IMR-90 (cell line): ENCODE results near the gene SLC22A12. TPM values are rescaled to one million over a fixed set of nuclear protein-coding genes. Genes with fewer than 3 reads are reported as not detected.
A peak's percentile ranks its signal among the peaks of the same experiment; 100 is the strongest.

Experiments
- ATAC-seq: fragments of 200-7000 bp; cut with Tn5 transposase; 2 replicates; pipeline ENCODE4 v1.9.1; 2020; ENCODE audit warnings: low read depth, mild to moderate bottlenecking, moderate library complexity
- BruUV-seq: library from RNA; stranded (reverse); fragments of 400-500 nt; replicated peaks from 2 replicates; lab custom pipeline; 2021; lab: Mats Ljungman, UMichigan
- CTCF ChIA-PET: fragments of 300-600 bp; formaldehyde crosslinking; extraction: SDS; loops from one replicate; lab custom pipeline; 2021; ENCODE audit warnings: antibody characterized with exemption; lab: Yijun Ruan, JAX
- POLR2A ChIA-PET: fragments of 300-600 bp; sonication (Branson Sonifier 250); formaldehyde crosslinking; loops from one replicate; lab custom pipeline; 2022; ENCODE audit warnings: antibody characterized with exemption; ENCODE audit not compliant: unreplicated experiment; lab: Charles Lee
- DNase-seq: peaks from one replicate; pipeline ENCODE4 v3.0.0; 2013
- H2AFZ ChIP-seq: replicated peaks from 2 replicates; pipeline ENCODE3; 2013; ENCODE audit warnings: low read length, mild to moderate bottlenecking; ENCODE audit not compliant: poor library complexity
- H2AK5ac ChIP-seq: 2 replicates; pipeline ENCODE4 v1.6.1; 2013; ENCODE audit warnings: low read depth, low read length, inconsistent platforms
- H2AK9ac ChIP-seq: replicated peaks from 2 replicates; pipeline ENCODE3; 2013; ENCODE audit warnings: mild to moderate bottlenecking, low read depth, low read length, moderate library complexity; ENCODE audit not compliant: poor library complexity
- H2BK120ac ChIP-seq: 2 replicates; pipeline ENCODE4 v1.6.1; 2013; ENCODE audit warnings: low read depth, low read length, inconsistent platforms
- H2BK15ac ChIP-seq: 3 replicates; pipeline ENCODE4 v1.6.1; 2013; ENCODE audit warnings: low read depth, low read length, inconsistent platforms
- H2BK20ac ChIP-seq: 2 replicates; pipeline ENCODE4 v1.6.1; 2013; ENCODE audit warnings: low read depth, mild to moderate bottlenecking, inconsistent platforms, low read length, moderate library complexity
- H2BK5ac ChIP-seq: 2 replicates; pipeline ENCODE4 v1.6.1; 2013; ENCODE audit warnings: mild to moderate bottlenecking, low read depth, low read length, inconsistent platforms; ENCODE audit not compliant: poor library complexity, severe bottlenecking
- H3K14ac ChIP-seq: replicated peaks from 2 replicates; pipeline ENCODE4 v1.6.1; 2013; ENCODE audit warnings: low read depth, low read length, inconsistent platforms
- H3K18ac ChIP-seq: 2 replicates; pipeline ENCODE4 v1.6.1; 2013; ENCODE audit warnings: low read depth, low read length, control low read depth
- H3K23ac ChIP-seq: 2 replicates; pipeline ENCODE4 v1.6.1; 2013; ENCODE audit warnings: low read depth, low read length, inconsistent platforms
- H3K27ac ChIP-seq: 2 replicates; pipeline ENCODE4 v1.5.1; 2013; ENCODE audit warnings: mild to moderate bottlenecking, control low read depth, low read length; ENCODE audit not compliant: insufficient read depth
- H3K27me3 ChIP-seq: 2 replicates; pipeline ENCODE4 v1.6.1; 2013; ENCODE audit warnings: low read length; ENCODE audit not compliant: control insufficient read depth, insufficient read depth
- H3K36me3 ChIP-seq: 2 replicates; pipeline ENCODE4 v1.6.1; 2013; ENCODE audit warnings: low read length, mixed read lengths; ENCODE audit not compliant: control insufficient read depth, insufficient read depth
- H3K4ac ChIP-seq: 2 replicates; pipeline ENCODE4 v1.6.1; 2013; ENCODE audit warnings: low read depth, low read length, inconsistent platforms
- H3K4me1 ChIP-seq: 2 replicates; pipeline ENCODE4 v1.6.1; 2013; ENCODE audit warnings: low read length, mixed read lengths; ENCODE audit not compliant: control insufficient read depth, insufficient read depth
- H3K4me2 ChIP-seq: 2 replicates; pipeline ENCODE4 v1.6.1; 2013; ENCODE audit warnings: low read depth, mild to moderate bottlenecking, control low read depth, low read length, moderate library complexity
- H3K4me3 ChIP-seq: 2 replicates; pipeline ENCODE4 v1.5.1; 2013; ENCODE audit warnings: low read depth, mild to moderate bottlenecking, control low read depth, low read length, moderate library complexity; ENCODE audit not compliant: insufficient read depth
- H3K56ac ChIP-seq: 2 replicates; pipeline ENCODE4 v1.6.1; 2013; ENCODE audit warnings: low read length, inconsistent platforms; ENCODE audit not compliant: insufficient read depth; ENCODE audit errors: extremely low read depth
- H3K79me1 ChIP-seq, 2 experiments: 2 replicates each; pipeline ENCODE4 v1.6.1; 2013; ENCODE audit warnings: low read length in 2 of 2, inconsistent platforms in 1 of 2, low read depth in 1 of 2
- H3K9ac ChIP-seq: 2 replicates; pipeline ENCODE4 v1.6.1; 2013; ENCODE audit warnings: low read depth, low read length, control low read depth
- H3K9me1 ChIP-seq: 2 replicates; pipeline ENCODE4 v1.6.1; 2013; ENCODE audit warnings: low read length, inconsistent platforms; ENCODE audit not compliant: insufficient read depth
- H3K9me3 ChIP-seq: 2 replicates; pipeline ENCODE4 v1.6.1; 2013; ENCODE audit warnings: low read length; ENCODE audit not compliant: control insufficient read depth, insufficient read depth
- H4K20me1 ChIP-seq: 2 replicates; pipeline ENCODE4 v1.6.1; 2013; ENCODE audit warnings: low read length, inconsistent platforms; ENCODE audit not compliant: insufficient read depth
- H4K5ac ChIP-seq: 2 replicates; pipeline ENCODE4 v1.6.1; 2013; ENCODE audit warnings: mild to moderate bottlenecking, low read depth, low read length, control low read depth
- H4K8ac ChIP-seq, 2 experiments: 2 replicates each; pipeline ENCODE4 v1.6.1; 2013; ENCODE audit warnings: low read depth in 2 of 2, low read length in 2 of 2, control low read depth in 1 of 2, inconsistent platforms in 1 of 2
- H4K91ac ChIP-seq: 2 replicates; pipeline ENCODE4 v1.6.1; 2013; ENCODE audit warnings: low read depth, low read length, inconsistent platforms; ENCODE audit not compliant: insufficient read depth
- ELK1 ChIP-seq: fragments of 150-350 bp; IDR thresholded peaks from 2 replicates; pipeline ENCODE4 v1.6.1; 2016; ENCODE audit warnings: low read depth, mild to moderate bottlenecking, low read length, moderate library complexity, borderline replicate concordance
- FOS ChIP-seq: fragments of 150-350 bp; IDR thresholded peaks from 2 replicates; pipeline ENCODE4 v1.6.1; 2016; ENCODE audit warnings: low read depth, low read length
- WGBS, 2 experiments: methylation state at CpG; one replicate each; pipeline versions ENCODE4 v1.1.5 to v1.1.7; 2013; ENCODE audit warnings: missing lambda C conversion rate in 2 of 2; ENCODE audit not compliant: insufficient read length in 1 of 2; ENCODE audit errors: extremely low coverage in 2 of 2; 5-methylcytosine and 5-hydroxymethylcytosine counted together
- dilution Hi-C: fragments of 300-500 bp; cut with HindIII; formaldehyde crosslinking; loops from one replicate; pipeline ENCODE4 v1.14.3; 2018; ENCODE audit warnings: low sequenced_read_pairs; ENCODE audit not compliant: unreplicated experiment
- in situ Hi-C: fragments of 300-500 bp; cut with MboI; formaldehyde crosslinking; loops from 3 replicates; pipeline ENCODE4 v1.14.3; 2019; ENCODE audit warnings: low sequenced_read_pairs, inconsistent platforms, mixed read lengths
- intact Hi-C: fragments of 100-400 bp; cut with micrococcal nuclease; formaldehyde crosslinking; loops from 2 replicates; pipeline ENCODE4 v1.10.0; 2022
- polyA plus RNA-seq, 3 experiments: library from polyadenylated mRNA; depleted of rRNA; stranded (reverse); fragments of >200 nt; gene quantifications; 2 replicates each; pipeline ENCODE4 v1.2.3, GENCODE V29; 2012; ENCODE audit warnings: low replicate concordance in 1 of 3
- total RNA-seq: library from RNA; depleted of rRNA; stranded (reverse); fragments of >200 nt; gene quantifications from 2 replicates; pipeline ENCODE4 v1.2.3, GENCODE V29; 2012

SLC22A12 gene
- total and polyA plus RNA-seq, 2 of the 4 experiments (the other 2 are of a cell fraction): not detected

GRCh38 chr11:64629796-64630562 is 39.0 kb downstream of the SLC22A12 start:
- intact Hi-C loops: no loop called here

More at GRCh38 chr11:64629796-64630562, 39.0 kb downstream of the SLC22A12 start:
- Histone ChIP-seq H2AK9ac (no peak overlapping the region), H3K4me3 (no peak overlapping the region), H3K9me3 (no peaks in the 10 kb centered on the region), H4K8ac (no peak overlapping the region), H2BK20ac (no peak overlapping the region), H4K20me1 (no peaks in the 10 kb centered on the region), H3K56ac (no peak overlapping the region), H3K27me3 (peaks cover 67% of the 10 kb centered on the region), H2AK5ac (no peak overlapping the region), H3K4me1 (no peaks in the 10 kb centered on the region), H3K18ac (no peak overlapping the region), H3K36me3 (no peaks in the 10 kb centered on the region), H3K79me1 (no peaks in the 10 kb centered on the region), H2BK120ac (no peak overlapping the region), H3K27ac (no peak overlapping the region), H4K91ac (no peak overlapping the region), H3K4me2 (no peak overlapping the region), H2BK5ac (no peak overlapping the region), H3K9ac (no peak overlapping the region), H4K5ac (no peak overlapping the region), H3K4ac (no peak overlapping the region), H2AFZ (peak overlapping the region; percentile 32), H3K9me1 (no peaks in the 10 kb centered on the region), H3K23ac (no peak overlapping the region), H2BK15ac (no peak overlapping the region), H3K14ac (no peak overlapping the region)
- no peak for TF ChIP-seq FOS
- TF ChIP-seq ELK1: no peak
- ChIA-PET POLR2A (no interaction called here), CTCF (no interaction called here)
- dilution Hi-C loops: no loop called here
- no peak for DNase-seq
- 33% methylated on average over 28 of the region's 56 CpGs; no CpG with 5 or more reads in 1 of the 2 experiments for WGBS, 2 experiments
- no peak for ATAC-seq
- in situ Hi-C loops: no loop called here
- BruUV-seq: no TSS peak
